ENCODE measurements around the gene SCNM1.
"Not testable (repeated sequence)": the region's sequence is repeated elsewhere in the genome, so short reads cannot be mapped to it uniquely, and the experiment has no call there.

The SCNM1 gene

DNA sequence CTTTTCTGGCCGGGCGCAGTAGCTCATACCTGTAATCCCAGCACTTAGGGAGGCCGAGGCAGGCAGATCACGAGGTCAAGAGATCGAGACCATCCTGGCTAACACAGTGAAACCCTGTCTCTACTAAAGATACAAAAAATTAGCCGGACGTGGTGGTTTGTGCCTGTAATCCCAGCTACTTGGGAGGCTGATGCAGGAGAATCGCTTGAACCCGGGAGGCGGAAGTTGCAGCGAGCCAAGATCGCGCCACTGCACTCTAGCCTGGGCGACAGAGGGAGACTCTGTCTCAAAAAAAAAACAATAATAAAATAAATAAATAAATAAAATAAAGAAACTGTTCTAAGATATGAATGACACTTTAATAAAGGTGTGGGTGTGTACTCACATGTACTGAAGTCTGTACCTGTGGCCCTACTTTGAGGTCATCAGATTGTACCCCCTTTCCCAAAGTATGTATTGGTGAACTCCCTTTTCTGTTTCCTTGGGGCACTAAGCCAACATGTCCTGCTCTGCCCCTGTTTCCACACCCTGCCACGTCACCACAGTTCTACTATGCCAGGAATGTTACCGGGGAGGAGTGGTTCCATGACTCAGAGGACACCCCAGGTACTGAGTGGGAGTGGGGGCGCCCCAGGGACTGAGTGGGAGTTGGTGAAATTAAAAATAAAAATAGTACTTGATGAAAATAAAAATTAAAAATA is 29.1 kb downstream of the SCNM1 start:
- not testable (repeated sequence) for DNase-seq

DNA sequence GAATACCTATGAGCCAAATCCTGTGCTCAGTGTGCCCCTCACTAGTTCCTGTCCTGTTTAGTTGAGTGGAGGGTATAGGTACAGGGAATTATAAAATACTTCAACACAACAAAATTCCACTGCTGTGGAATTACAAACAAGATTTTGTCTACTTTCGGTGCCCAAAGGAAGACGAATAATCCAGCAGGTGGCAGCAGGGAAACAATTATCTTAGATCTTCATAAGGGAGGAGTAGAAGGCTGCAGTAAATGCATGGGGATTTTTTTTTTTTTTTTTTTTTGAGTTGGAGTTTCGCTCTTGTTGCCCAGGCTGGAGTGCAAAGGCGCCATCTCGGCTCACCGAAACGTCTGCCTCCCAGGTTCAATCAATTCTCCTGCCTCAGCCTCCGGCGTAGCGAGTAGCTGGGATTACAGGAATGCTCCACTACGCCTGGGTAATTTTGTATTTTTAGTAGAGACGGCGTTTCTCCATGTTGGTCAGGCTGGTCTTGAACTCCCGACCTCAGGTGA is 30.4 kb downstream of the SCNM1 start:
- DNase-seq = peak; percentile 37

DNA sequence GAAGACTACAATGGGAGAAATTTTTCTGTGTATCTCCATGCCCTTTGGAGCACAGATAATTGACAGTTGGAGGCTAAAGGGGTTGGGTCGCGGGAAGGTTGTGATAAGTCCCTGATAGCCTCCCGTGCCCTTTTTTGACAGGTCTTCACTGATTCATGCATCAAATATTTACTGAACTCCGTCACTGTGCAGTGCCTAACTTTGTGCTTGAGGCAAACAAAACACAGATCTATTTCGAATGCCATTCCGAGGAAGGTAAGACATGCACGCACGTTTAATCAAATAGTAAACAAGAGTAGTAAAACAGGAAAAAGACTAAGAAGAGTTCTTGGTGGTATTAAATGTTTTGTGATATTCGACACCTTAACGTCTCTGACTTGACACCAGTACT is 31.9 kb downstream of the SCNM1 start:
- DNase-seq = no peak

DNA sequence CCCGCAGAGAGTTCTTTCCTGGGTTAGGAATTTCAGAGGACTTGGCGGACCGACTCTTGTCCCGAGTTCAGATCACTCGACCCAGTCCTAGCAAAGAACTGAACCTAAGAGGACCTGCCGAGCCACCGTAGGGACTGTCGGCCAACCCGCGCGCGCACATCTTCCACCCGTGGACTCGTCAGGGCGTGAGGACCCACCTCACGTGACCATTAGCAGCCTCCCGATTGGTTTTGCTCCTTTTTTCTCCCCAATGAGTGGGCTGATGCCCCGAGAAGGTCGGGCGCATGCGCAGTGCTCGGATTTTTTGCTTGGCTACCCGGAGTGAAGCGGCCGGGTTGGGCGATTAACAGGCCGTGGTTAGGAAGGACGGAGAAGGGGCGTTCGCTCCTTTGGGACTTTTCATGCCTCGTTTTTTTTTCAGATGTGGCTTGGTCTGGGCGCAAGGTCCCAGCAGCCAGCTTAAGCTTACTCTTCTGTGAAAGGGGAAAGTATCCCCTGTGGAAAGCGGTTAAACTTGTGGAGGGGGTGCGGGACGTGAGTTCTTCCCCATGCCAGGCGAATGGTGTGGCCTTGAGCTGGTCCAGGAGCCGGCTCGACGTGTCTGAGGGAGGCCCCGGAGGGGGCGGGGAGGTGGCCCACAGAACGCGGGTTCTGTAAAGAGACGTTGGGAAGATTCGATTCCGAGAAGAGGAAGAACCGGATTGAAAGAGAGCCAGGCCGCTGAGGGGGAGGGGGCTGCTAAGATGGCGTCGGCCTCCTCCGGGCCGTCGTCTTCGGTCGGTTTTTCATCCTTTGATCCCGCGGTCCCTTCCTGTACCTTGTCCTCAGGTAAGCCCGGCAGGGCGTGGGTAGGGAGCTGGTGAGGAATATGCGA is 32.5 kb downstream of the SCNM1 start, which contains the start of gene PIP5K1A:
TSS of gene PIP5K1A (plus strand) at position 299 of the 874 bp plus-strand sequence. CDS start at position 744, 445 bp downstream.
- peak; percentile 100 for DNase-seq

DNA sequence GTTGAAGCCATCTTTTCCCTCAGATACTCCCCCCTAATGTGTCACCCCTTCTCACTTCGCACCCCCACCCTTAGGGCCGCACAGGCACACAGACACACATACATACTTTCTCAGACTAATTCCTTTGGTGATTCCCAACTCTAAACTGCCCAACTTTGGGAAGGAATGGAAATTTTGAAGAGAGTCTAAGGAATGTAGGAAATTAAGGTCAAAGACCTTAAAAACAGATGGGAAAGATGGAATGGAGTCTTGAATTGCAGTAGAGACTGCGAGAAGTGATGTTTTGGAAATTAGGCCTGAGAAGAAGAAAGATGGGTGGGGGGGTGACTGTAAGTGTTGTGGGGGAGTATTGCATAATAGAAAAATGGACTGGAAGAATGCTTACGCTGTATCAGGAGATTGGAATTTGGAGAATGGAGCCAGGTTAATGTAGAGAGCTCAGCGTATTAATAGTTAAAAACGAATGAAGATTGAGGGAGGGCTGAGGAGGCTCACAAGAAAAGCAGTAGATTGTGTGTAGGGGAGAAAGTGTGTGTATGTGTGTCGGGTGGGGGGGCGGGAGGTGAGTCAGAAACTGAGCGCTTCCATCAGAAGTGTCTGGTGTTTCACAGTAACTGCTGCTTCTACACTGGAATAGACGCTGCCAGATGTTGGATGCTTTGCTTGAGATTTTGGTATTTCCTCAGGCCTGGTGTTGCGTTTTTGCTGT is 34.1 kb downstream of the SCNM1 start:
- DNase-seq = no peak

DNA sequence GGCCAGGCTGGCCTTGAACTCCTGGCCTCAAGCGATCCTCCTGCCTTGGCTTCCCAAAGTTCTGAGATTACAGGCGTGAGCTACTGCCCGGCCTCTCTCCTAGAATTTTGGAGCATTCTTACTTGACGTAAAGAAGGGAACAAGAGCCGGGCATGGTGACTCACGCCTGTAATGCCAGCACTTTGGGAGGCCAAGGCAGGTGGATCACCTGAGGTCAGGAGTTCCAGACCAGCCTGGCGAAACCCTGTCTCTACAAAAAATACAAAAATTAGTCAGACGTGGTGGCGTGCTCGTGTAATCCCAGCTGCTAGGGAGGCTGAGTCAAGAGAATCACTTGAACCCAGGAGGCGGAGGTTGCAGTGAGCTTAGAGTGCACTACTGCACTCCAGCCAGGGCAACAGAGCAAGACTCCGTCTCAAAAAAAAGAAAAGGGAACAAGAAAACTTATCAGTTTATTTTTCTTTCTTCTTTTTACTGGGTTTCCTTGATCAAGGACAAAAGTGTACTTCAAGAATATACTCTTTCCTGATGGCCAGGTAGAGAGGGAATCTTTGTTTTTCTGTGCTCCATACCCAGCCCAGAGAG is 39.5 kb downstream of the SCNM1 start:
- not testable (repeated sequence) for DNase-seq

DNA sequence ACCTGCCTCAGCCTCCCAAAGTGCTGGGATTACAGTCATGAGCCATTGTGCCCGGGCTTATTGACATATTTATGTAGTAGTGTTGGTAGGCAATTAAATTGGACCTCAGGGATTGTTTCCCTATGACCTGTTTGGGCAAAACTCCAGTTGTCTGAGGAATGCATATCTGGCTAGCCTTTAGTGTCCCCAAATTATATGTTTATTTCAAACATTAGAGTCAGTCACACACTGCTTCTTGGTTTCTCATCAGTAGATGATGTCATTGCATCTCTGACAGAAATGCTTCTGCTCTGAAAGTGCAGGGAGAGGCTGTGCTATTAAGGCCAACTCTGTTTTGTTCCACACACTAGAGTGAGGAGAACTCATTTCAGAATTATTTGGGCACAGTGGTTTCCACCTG is 44.9 kb downstream of the SCNM1 start:
- no peak for DNase-seq

DNA sequence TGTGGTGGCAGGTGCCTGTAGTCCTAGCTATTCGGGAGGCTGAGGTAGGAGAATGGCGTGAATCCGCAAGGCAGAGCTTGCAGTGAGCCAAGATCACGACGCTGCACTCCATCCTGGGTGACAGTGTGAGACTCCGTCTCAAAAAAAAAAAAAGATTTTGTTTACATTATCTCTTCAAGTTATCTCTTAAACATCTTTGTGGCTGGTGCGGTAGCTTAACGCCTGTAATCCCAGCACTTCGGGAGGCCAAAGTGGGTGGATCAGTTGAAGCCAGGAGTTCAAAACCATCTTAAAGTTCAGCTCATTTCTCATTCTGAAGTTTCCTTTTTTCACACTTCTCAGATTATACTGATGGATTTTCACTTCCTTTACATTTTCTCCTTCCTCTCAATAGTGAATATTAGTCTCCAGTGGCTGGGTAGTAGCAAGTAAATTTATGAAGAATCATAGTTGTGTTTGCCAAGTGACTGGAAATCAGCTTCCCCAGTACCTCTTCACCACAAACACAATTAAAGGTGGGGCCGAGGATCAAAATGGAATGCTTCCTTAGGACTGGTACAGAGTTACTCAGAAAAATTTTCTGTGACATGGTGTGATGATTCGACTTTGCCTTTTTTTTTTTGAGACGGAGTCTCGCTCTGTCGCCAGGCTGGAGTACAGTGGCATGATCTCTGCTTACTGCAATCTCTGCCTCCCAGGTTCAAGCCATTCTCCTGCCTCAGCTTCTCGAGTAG is 46.2 kb downstream of the SCNM1 start:
- DNase-seq = no peak

DNA sequence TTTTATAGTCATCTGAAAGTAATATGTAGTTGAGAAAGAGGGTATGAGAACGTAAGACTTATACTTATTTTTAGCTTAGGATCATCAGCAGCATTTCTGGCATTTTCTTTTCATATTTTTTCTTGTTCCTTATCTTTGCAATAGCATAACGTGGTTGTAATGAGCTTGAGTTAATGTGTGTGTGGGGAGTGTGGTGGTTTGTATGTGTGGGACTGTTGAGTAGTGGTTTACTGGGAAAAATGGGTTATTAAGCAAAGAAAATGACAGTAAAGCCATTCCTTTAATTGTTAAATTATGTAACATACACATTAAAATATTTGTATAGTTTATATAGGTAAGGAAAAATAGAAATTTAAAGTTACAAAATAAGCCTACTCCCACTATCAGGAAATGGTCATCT is 47.6 kb downstream of the SCNM1 start:
- DNase-seq = no peak
